GM12864 (cell line): ENCODE measurements around the gene MRI1.

Experiments
- DNase-seq: peaks from one replicate; pipeline ENCODE4 v3.0.0-alpha.2; 2011; ENCODE audit warnings: low read depth
- H3K4me3 ChIP-seq: 2 replicates; pipeline ENCODE4 v1.5.1; 2011; ENCODE audit warnings: mild to moderate bottlenecking, low read depth, low read length, control low read depth
- CTCF ChIP-seq: IDR thresholded peaks from 2 replicates; pipeline ENCODE4 v1.5.1; 2011; ENCODE audit warnings: low read depth, mild to moderate bottlenecking, moderate library complexity, low read length, control low read depth, inconsistent platforms; ENCODE audit errors: missing control alignments

MRI1 gene

DNA sequence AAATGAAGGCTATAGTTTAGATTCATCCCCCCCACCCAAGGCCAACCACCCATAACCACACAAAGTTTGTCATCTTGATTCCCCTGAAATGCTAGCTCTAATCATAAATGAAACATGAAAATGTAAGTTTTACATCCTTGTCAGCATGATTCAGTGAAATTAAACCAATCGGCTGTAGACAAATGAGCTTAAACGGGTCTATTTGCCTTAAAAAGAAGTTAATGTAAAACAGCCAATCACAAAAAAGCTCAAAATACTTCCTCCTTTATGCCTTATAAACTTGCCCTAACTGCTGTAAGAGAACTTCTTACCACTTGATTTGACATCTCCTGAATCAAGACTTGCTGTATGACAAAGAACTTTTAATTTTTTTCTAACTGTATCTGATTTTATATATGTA is 34.5 kb upstream of the MRI1 start:
- TF ChIP-seq CTCF, result no peak
- no peak overlapping the region for H3K4me3 ChIP-seq
- no peak for DNase-seq

- H3K4me3 ChIP-seq, result peak overlapping the region; percentile 79
- DNase-seq, result peak; percentile 81
- no peak for TF ChIP-seq CTCF
These were observed 33.0 kb upstream of the MRI1 start for GRCh38 chr19:13731147-13731964.

- no peak for DNase-seq
- no peak for TF ChIP-seq CTCF
- peak overlapping the region; percentile 79; the same call in 1 of the 2 replicates for H3K4me3 ChIP-seq
These were observed 32.0 kb upstream of the MRI1 start for GRCh38 chr19:13732337-13732736.

DNA sequence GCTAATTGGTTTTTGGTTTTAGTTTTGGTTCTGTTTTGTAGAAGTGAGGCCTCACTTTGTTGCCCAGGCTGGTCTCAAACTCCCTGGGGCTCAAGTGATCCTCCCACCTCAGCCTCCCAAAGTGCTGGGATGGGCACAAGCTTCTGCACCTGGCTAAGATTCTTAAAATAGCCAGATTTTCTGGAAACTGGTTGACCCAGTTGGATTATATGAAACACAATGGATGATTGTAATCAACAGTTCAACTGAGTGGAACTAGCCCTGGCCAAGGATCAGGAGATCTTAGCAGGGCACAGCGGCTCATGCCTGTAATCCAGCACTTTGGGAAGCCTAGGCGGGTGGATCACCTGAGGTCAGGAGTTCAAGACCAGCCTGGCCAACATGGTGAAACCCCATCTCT is 29.6 kb upstream of the MRI1 start:
- H3K4me3 ChIP-seq, result no peak overlapping the region
- no peak for TF ChIP-seq CTCF
- DNase-seq, result no peak

DNA sequence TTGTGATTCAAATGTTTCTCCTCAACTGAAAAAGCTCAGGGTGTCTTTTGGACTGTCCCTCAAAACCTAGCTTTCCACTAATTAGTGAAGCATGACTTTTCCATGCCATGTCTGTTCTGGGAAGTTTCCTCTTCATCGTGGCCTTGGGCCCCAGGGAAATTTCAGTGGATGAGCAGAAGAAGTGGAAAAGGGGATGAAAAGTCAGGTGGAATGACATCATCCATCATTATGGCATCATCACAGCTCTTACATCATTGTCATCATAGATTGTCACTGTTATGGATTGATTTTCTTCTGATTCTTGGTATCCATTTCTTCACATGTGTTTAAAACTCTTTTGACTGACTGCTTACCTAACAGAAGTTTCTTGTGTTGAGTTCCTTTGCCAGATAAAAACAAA is 26.2 kb upstream of the MRI1 start:
- no peak overlapping the region for H3K4me3 ChIP-seq
- TF ChIP-seq CTCF, result no peak
- DNase-seq, result no peak

DNA sequence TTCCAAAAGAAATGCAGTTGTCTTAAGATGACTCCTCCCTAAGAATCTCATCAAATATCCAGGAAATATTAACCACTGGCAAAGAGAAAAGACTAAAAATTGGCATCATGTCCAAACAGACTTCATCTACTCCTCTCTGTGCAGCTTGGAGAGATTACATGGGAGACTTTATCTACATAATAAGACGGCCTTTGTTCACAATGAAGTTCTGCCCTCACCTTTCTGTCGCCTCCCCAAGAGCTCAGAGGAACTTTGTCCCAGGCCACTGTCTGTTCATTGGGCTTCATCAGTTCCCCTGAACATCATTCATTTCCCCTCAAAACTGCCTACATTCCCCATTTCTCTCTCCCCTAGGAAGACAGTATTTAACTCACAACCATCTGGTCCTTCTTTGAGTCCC is 22.4 kb upstream of the MRI1 start:
- no peak for DNase-seq
- H3K4me3 ChIP-seq, result no peak overlapping the region
- TF ChIP-seq CTCF, result no peak

DNA sequence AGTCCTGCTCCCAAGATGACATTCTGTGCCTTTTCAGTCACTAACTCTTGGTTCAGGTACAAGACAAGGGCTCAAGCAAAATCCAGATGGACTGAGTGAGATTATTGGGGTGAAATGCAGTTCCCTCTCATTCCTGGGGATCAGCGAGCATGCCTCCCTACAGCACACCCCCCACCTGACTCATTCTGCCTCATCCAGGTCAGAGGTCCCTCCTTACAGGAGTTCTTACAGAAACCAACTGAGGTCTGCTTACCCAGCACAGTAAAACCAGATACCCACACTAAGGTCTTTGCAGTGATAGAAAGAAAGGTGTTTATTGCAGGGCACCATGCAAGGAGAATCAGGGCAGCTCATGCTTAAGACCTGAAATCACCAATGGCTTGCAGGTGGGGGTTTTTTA is 21.6 kb upstream of the MRI1 start:
- H3K4me3 ChIP-seq, result no peak overlapping the region
- DNase-seq, result no peak
- TF ChIP-seq CTCF, result no peak
